ENCODE measurements around the gene GCSAML.

The GCSAML gene

GRCh38 chr1:247551721-247552120 lies 2.8 kb downstream of the GCSAML start:
- no peak for DNase-seq
- H3K36me3 ChIP-seq: no peaks in the 10 kb centered on the region
- no peak for TF ChIP-seq CTCF (IDR thresholded peaks at IDR 0.05)
- no peaks in the 10 kb centered on the region for H3K4me1 ChIP-seq
- H3K27me3 ChIP-seq: no peaks in the 10 kb centered on the region
- no peak overlapping the region for H3K4me3 ChIP-seq
- intact Hi-C loops (cut with DNase I; ENCODE audit: low total_unique reads): no loop called here
- no peaks in the 10 kb centered on the region for H3K9me3 ChIP-seq
- no peak overlapping the region for H3K27ac ChIP-seq

- H3K9me3 ChIP-seq: no peaks in the 10 kb centered on the region
Observed at GRCh38 chr1:247552231-247552630, 3.3 kb downstream of the GCSAML start.

GRCh38 chr1:247557926-247558674 lies 9.2 kb downstream of the GCSAML start:
- Histone ChIP-seq H3K9me3 (no peaks in the 10 kb centered on the region), H3K4me3 (no peak overlapping the region), H3K36me3 (no peaks in the 10 kb centered on the region), H3K27ac (no peak overlapping the region), H3K4me1 (no peaks in the 10 kb centered on the region), H3K27me3 (no peaks in the 10 kb centered on the region)
- intact Hi-C loops (cut with DNase I; ENCODE audit: low total_unique reads): no loop called here
- no peak for DNase-seq
- TF ChIP-seq CTCF (IDR thresholded peaks at IDR 0.05): no peak

More at GRCh38 chr1:247552231-247552630, 3.3 kb downstream of the GCSAML start:
- Histone ChIP-seq H3K4me3 (no peak overlapping the region), H3K36me3 (no peaks in the 10 kb centered on the region), H3K27me3 (no peaks in the 10 kb centered on the region), H3K4me1 (no peaks in the 10 kb centered on the region), H3K27ac (no peak overlapping the region)
- intact Hi-C loops (cut with DNase I; ENCODE audit: low total_unique reads): no loop called here
- TF ChIP-seq CTCF (IDR thresholded peaks at IDR 0.05): no peak
- no peak for DNase-seq

GRCh38 chr1:247561711-247562110 lies 12.8 kb downstream of the GCSAML start:
- Histone ChIP-seq H3K4me1 (no peaks in the 10 kb centered on the region), H3K4me3 (no peak overlapping the region), H3K27me3 (no peaks in the 10 kb centered on the region), H3K9me3 (no peaks in the 10 kb centered on the region), H3K27ac (no peak overlapping the region), H3K36me3 (no peaks in the 10 kb centered on the region)
- intact Hi-C loops (cut with DNase I; ENCODE audit: low total_unique reads): no loop called here
- DNase-seq: no peak
- TF ChIP-seq CTCF (IDR thresholded peaks at IDR 0.05): no peak

- Histone ChIP-seq H3K36me3 (no peaks in the 10 kb centered on the region), H3K27ac (no peak overlapping the region), H3K4me1 (no peaks in the 10 kb centered on the region), H3K4me3 (no peak overlapping the region), H3K27me3 (no peaks in the 10 kb centered on the region), H3K9me3 (no peaks in the 10 kb centered on the region)
- TF ChIP-seq CTCF (IDR thresholded peaks at IDR 0.05): no peak
- no peak for DNase-seq
- intact Hi-C loops (cut with DNase I; ENCODE audit: low total_unique reads): no loop called here
Observed at GRCh38 chr1:247562198-247562597, 13.3 kb downstream of the GCSAML start.

Measured in tibial artery (tissue), 4 donors.